Parathyroid adenoma (tissue), 2 donors: ENCODE measurements around the gene MEF2C.

Experiments
- H2AFZ ChIP-seq: fragments of 300-600 bp; sonication (generic); one replicate; pipeline ENCODE4 v1.7.0; 2017; ENCODE audit warnings: antibody characterized with exemption, mild to moderate bottlenecking
- H3K27ac ChIP-seq: fragments of 300-600 bp; sonication (generic); one replicate; pipeline ENCODE4 v1.7.0; 2017
- H3K27me3 ChIP-seq: fragments of 300-600 bp; sonication (generic); one replicate; pipeline ENCODE4 v1.7.0; 2017; ENCODE audit warnings: low read length; ENCODE audit not compliant: control insufficient read depth, insufficient read depth
- H3K36me3 ChIP-seq: fragments of 300-600 bp; sonication (generic); one replicate; pipeline ENCODE4 v1.7.0; 2017; ENCODE audit warnings: low read length; ENCODE audit not compliant: control insufficient read depth, insufficient read depth
- H3K4me1 ChIP-seq: fragments of 300-600 bp; sonication (generic); one replicate; pipeline ENCODE4 v1.7.0; 2017; ENCODE audit warnings: control low read depth
- H3K4me2 ChIP-seq: fragments of 300-600 bp; sonication (generic); one replicate; pipeline ENCODE4 v1.7.0; 2017; ENCODE audit warnings: low read length
- H3K4me3 ChIP-seq: fragments of 300-600 bp; sonication (generic); one replicate; pipeline ENCODE4 v1.7.0; 2017; ENCODE audit warnings: low read depth, low read length
- H3K79me2 ChIP-seq: fragments of 300-600 bp; sonication (generic); one replicate; pipeline ENCODE4 v1.7.0; 2017; ENCODE audit warnings: control low read depth
- H3K9ac ChIP-seq: fragments of 300-600 bp; sonication (generic); one replicate; pipeline ENCODE4 v1.7.0; 2017; ENCODE audit warnings: mild to moderate bottlenecking
- H3K9me3 ChIP-seq: fragments of 300-600 bp; sonication (generic); one replicate; pipeline ENCODE4 v1.7.0; 2017; ENCODE audit warnings: low read length; ENCODE audit not compliant: control insufficient read depth
- TF ChIP-seq, protein P1 (sequence below): fragments of 300-600 bp; sonication (generic); IDR thresholded peaks from one replicate; pipeline ENCODE4 v1.7.0; 2017; ENCODE audit warnings: antibody characterized with exemption, mild to moderate bottlenecking
- donor health status: primary hyperparathyroidism.

Gene MEF2C

DNA sequence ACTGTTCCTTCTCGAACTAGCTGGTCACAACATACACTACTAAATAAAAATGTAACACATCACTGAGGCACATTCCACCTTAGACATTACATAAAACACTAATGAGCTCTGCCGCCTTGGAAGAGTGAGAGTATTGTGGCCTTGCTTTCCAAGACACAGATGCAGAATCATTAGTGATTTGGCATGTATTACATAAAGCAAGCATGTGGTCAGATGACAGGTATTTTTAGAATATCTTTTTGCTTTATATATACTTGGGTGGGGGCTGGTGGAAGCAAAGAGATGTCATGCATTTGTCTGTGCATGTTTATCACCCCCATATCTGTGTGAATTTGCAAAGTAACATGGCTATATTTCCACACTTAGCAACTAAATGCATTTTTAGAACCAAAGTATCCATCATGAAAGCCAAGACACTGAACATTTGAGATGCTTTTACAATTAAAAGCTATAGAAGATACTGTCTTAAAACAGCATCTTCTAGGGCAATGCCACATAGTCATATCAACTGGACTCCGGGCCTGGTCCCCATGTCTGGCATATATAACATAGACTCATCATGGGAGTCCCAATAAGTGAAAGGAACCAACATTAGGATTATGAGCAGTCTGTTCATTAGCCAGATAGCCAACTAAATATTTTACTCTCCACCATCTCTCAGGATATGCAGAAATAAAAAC, 213.5 kb downstream of the MEF2C start:
- no peak overlapping the region for H3K4me3 ChIP-seq
- H3K79me2 ChIP-seq: no peaks in the 10 kb centered on the region
- TF ChIP-seq, protein P1, sequence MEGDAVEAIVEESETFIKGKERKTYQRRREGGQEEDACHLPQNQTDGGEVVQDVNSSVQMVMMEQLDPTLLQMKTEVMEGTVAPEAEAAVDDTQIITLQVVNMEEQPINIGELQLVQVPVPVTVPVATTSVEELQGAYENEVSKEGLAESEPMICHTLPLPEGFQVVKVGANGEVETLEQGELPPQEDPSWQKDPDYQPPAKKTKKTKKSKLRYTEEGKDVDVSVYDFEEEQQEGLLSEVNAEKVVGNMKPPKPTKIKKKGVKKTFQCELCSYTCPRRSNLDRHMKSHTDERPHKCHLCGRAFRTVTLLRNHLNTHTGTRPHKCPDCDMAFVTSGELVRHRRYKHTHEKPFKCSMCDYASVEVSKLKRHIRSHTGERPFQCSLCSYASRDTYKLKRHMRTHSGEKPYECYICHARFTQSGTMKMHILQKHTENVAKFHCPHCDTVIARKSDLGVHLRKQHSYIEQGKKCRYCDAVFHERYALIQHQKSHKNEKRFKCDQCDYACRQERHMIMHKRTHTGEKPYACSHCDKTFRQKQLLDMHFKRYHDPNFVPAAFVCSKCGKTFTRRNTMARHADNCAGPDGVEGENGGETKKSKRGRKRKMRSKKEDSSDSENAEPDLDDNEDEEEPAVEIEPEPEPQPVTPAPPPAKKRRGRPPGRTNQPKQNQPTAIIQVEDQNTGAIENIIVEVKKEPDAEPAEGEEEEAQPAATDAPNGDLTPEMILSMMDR: no peak
- H3K4me2 ChIP-seq: no peak overlapping the region
- no peak overlapping the region for H3K9ac ChIP-seq
- H3K27me3 ChIP-seq: peaks cover 31% of the 10 kb centered on the region
- no peak overlapping the region for H3K27ac ChIP-seq
- no peaks in the 10 kb centered on the region for H3K36me3 ChIP-seq
- no peak overlapping the region for H2AFZ ChIP-seq
- no peaks in the 10 kb centered on the region for H3K4me1 ChIP-seq
- H3K9me3 ChIP-seq: no peaks in the 10 kb centered on the region

- Histone ChIP-seq H3K9me3 (no peaks in the 10 kb centered on the region), H3K27ac (no peak overlapping the region), H3K4me2 (no peak overlapping the region), H3K27me3 (peaks cover 20% of the 10 kb centered on the region), H3K4me3 (no peak overlapping the region), H3K9ac (no peak overlapping the region), H2AFZ (no peak overlapping the region), H3K79me2 (no peaks in the 10 kb centered on the region), H3K36me3 (no peaks in the 10 kb centered on the region), H3K4me1 (no peaks in the 10 kb centered on the region)
- TF ChIP-seq, protein P1: no peak
These were observed 215.3 kb downstream of the MEF2C start for GRCh38 chr5:88667496-88668201.
